OCI-LY1 (cell line): ENCODE measurements around the gene FURIN.
"Not testable (repeated sequence)": the region's sequence is repeated elsewhere in the genome, so short reads cannot be mapped to it uniquely, and the experiment has no call there.

Source experiments
- H2AFZ ChIP-seq: fragments of 200-600 bp; sonication (generic), shearing (Covaris generic); 2 replicates; pipeline ENCODE4 v1.6.0; 2014; ENCODE audit warnings: antibody characterized with exemption, mild to moderate bottlenecking, low read length
- H3F3A ChIP-seq: fragments of 200-600 bp; sonication (generic), shearing (Covaris generic); 2 replicates; pipeline ENCODE4 v1.6.0; 2014; ENCODE audit warnings: mild to moderate bottlenecking, antibody characterized with exemption, low read length, moderate library complexity; ENCODE audit not compliant: insufficient read depth
- H3K27ac ChIP-seq: fragments of 200-600 bp; sonication (generic); 2 replicates; pipeline ENCODE4 v1.5.1; 2014; ENCODE audit warnings: low read length, mixed run types, mild to moderate bottlenecking, low read depth; ENCODE audit not compliant: poor library complexity, severe bottlenecking
- H3K27me3 ChIP-seq: fragments of 200-600 bp; sonication (generic); 2 replicates; pipeline ENCODE4 v1.6.0; 2014; ENCODE audit warnings: antibody characterized with exemption, mild to moderate bottlenecking, low read length, moderate library complexity; ENCODE audit not compliant: insufficient read depth
- H3K36me3 ChIP-seq: fragments of 200-600 bp; sonication (generic); 2 replicates; pipeline ENCODE4 v1.6.1; 2014; ENCODE audit warnings: mild to moderate bottlenecking, antibody characterized with exemption, low read length, moderate library complexity, mixed read lengths; ENCODE audit not compliant: insufficient read depth
- H3K4me1 ChIP-seq: fragments of 200-600 bp; sonication (generic); 2 replicates; pipeline ENCODE4 v1.5.1; 2014; ENCODE audit warnings: mild to moderate bottlenecking, low read length, moderate library complexity; ENCODE audit not compliant: insufficient read depth, severe bottlenecking
- H3K4me2 ChIP-seq: fragments of 200-600 bp; sonication (generic), shearing (Covaris generic); 2 replicates; pipeline ENCODE4 v1.6.1; 2014; ENCODE audit warnings: low read length
- H3K4me3 ChIP-seq: fragments of 200-600 bp; sonication (generic); 2 replicates; pipeline ENCODE4 v1.5.1; 2014; ENCODE audit warnings: low read length, low read depth, mild to moderate bottlenecking, mixed read lengths; ENCODE audit not compliant: poor library complexity, severe bottlenecking
- H3K79me2 ChIP-seq: fragments of 200-600 bp; shearing (Covaris generic); 2 replicates; pipeline ENCODE4 v1.6.1; 2016; ENCODE audit warnings: mixed run types, low read length, mixed read lengths; ENCODE audit not compliant: insufficient read depth
- H3K9ac ChIP-seq: fragments of 200-600 bp; sonication (generic), shearing (Covaris generic); 2 replicates; pipeline ENCODE4 v1.6.1; 2014; ENCODE audit warnings: mild to moderate bottlenecking, low read length, mixed read lengths
- H3K9me2 ChIP-seq: fragments of 200-600 bp; sonication (generic), shearing (Covaris generic); 2 replicates; pipeline ENCODE4 v1.6.1; 2014; ENCODE audit warnings: low read depth, mild to moderate bottlenecking, low read length, mixed read lengths
- H3K9me3 ChIP-seq: fragments of 200-600 bp; shearing (Covaris generic); 2 replicates; pipeline ENCODE4 v1.6.1; 2014; ENCODE audit warnings: low read length, mixed read lengths
- H4K20me1 ChIP-seq: fragments of 200-600 bp; sonication (generic), shearing (Covaris generic); 2 replicates; pipeline ENCODE4 v1.6.0; 2016; ENCODE audit warnings: mild to moderate bottlenecking, low read length; ENCODE audit not compliant: insufficient read depth
- CTCF ChIP-seq: fragments of 200-600 bp; sonication (generic), shearing (Covaris generic); IDR thresholded peaks from 2 replicates; pipeline ENCODE4 v1.5.1; 2017; ENCODE audit warnings: mild to moderate bottlenecking, antibody characterized with exemption, low read length, moderate library complexity, mixed read lengths
- EZH2 ChIP-seq: fragments of 200-600 bp; sonication (generic), shearing (Covaris generic); IDR thresholded peaks from 2 replicates; pipeline ENCODE4 v1.8.0; 2017; ENCODE audit warnings: borderline replicate concordance, mixed run types, mild to moderate bottlenecking, antibody characterized with exemption, low read length, moderate library complexity, mixed read lengths

FURIN gene

GRCh38 chr15:90820481-90820880, 47.9 kb upstream of the FURIN start:
- Histone ChIP-seq H3K9ac (no peak overlapping the region), H3K4me3 (no peak overlapping the region), H3K27ac (no peak overlapping the region), H3K9me2 (no peaks in the 10 kb centered on the region), H4K20me1 (no peaks in the 10 kb centered on the region), H3K79me2 (no peaks in the 10 kb centered on the region), H3K27me3 (no peaks in the 10 kb centered on the region), H3K4me1 (peaks cover 23% of the 10 kb centered on the region), H3K9me3 (no peaks in the 10 kb centered on the region), H2AFZ (no peak overlapping the region), H3F3A (no peaks in the 10 kb centered on the region), H3K36me3 (peaks cover 5% of the 10 kb centered on the region), H3K4me2 (no peak overlapping the region)
- TF ChIP-seq EZH2 (no peak), CTCF (no peak)

GRCh38 chr15:90822204-90822955, 46.0 kb upstream of the FURIN start:
- Histone ChIP-seq H4K20me1 (no peaks in the 10 kb centered on the region), H3K9me2 (no peaks in the 10 kb centered on the region), H3K36me3 (no peaks in the 10 kb centered on the region), H3K27me3 (no peaks in the 10 kb centered on the region; the same call in 1 of the 2 replicates), H3K4me2 (no peak overlapping the region), H3K27ac (no peak overlapping the region), H2AFZ (no peak overlapping the region), H3K4me3 (no peak overlapping the region), H3K79me2 (no peaks in the 10 kb centered on the region), H3K9me3 (no peaks in the 10 kb centered on the region), H3K4me1 (peaks cover 15% of the 10 kb centered on the region), H3K9ac (no peak overlapping the region), H3F3A (no peaks in the 10 kb centered on the region)
- TF ChIP-seq EZH2 (no peak), CTCF (no peak)

DNA sequence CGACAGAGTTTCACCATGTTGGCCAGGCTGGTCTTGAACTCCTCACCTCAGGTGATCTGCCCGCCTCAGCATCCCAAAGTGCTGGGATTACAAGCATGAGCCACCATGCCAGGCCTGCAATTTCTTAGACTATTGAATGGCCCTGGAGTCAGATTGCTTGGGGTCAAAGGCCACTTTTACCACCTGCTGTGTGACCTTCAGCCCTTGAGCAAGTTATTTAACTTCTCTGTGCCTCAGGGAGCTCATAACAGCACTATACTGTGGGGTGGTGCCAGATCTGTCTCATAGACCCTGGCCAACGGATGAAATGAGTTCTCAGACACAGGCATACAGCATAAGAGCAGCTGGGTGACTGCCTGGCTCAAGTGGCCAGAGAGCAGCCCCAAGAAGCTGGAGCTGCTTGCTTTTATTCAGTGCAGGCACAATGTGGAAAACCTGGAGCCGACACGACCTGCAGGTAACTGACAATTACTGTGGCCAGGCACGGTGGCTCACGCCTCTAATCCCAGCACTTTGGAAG, 44.9 kb upstream of the FURIN start:
- no peaks in the 10 kb centered on the region for H3K36me3 ChIP-seq
- TF ChIP-seq EZH2 (no peak), CTCF (no peak)

GRCh38 chr15:90825115-90825899, 43.1 kb upstream of the FURIN start:
- H4K20me1 ChIP-seq, H3K4me2 ChIP-seq, H3F3A ChIP-seq, H3K4me3 ChIP-seq, H3K27ac ChIP-seq, H3K79me2 ChIP-seq, H2AFZ ChIP-seq, H3K4me1 ChIP-seq, H3K36me3 ChIP-seq, H3K9me3 ChIP-seq, H3K27me3 ChIP-seq, H3K9ac ChIP-seq, H3K9me2 ChIP-seq: not testable (repeated sequence)

More for the DNA sequence above, 44.9 kb upstream of the FURIN start:
- no peaks in the 10 kb centered on the region for H3K79me2 ChIP-seq
- H3K9ac ChIP-seq, result no peak overlapping the region
- H4K20me1 ChIP-seq, result no peaks in the 10 kb centered on the region
- no peaks in the 10 kb centered on the region for H3K9me2 ChIP-seq
- H3K4me2 ChIP-seq, result no peak overlapping the region
- no peaks in the 10 kb centered on the region; the same call in 1 of the 2 replicates for H3K27me3 ChIP-seq
- H2AFZ ChIP-seq, result no peak overlapping the region
- H3K27ac ChIP-seq, result no peak overlapping the region
- no peaks in the 10 kb centered on the region for H3F3A ChIP-seq
- no peak overlapping the region for H3K4me3 ChIP-seq
- H3K4me1 ChIP-seq, result peaks cover 5% of the 10 kb centered on the region
- H3K9me3 ChIP-seq, result no peaks in the 10 kb centered on the region

DNA sequence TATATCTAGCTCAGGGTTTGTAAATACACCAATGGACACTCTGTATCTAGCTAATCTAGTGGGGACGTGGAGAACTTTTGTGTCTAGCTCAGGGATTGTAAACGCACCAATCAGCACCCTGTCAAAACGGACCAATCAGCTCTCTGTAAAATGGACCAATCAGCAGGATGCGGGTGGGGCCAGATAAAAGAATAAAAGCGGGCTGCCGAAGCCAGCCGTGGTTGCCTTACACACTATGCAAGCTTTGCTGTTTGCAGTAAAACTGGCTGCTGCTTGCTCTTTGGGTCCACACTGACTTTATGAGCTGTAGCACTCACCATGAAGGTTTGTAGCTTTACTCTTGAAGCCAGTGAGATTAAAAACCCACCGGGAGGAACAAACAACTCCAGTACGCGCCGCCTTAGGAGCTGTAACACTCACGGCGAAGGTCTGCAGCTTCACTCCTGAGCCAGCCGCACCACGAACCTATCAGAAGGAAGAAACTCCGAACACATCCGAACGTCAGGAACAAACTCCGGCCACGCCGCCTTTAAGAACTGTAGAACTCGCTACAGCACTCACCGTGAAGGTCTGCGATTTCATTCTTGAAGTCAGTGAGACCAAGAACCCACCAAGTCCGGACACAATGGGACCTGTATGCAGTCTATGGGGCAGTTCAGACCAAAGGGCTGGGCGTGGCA, 42.0 kb upstream of the FURIN start:
- H4K20me1 ChIP-seq, H3K9me2 ChIP-seq, H3K27me3 ChIP-seq, H3K4me3 ChIP-seq, H3K79me2 ChIP-seq, H2AFZ ChIP-seq, H3K9me3 ChIP-seq, H3K9ac ChIP-seq, H3K36me3 ChIP-seq, H3K4me1 ChIP-seq, H3K4me2 ChIP-seq, H3F3A ChIP-seq, H3K27ac ChIP-seq: not testable (repeated sequence)
